Neural cell (in vitro differentiated cells): ENCODE data around the gene CNTNAP1. TPM values are rescaled to one million over a fixed set of nuclear protein-coding genes. Genes with fewer than 3 reads are reported as not detected.

ENCODE experiments used
- H2AFZ ChIP-seq: fragments of 200-600, 300-800 bp; sonication (generic), shearing (Covaris generic); 2 replicates; pipeline ENCODE4 v1.6.0; 2014; ENCODE audit warnings: low read depth, mild to moderate bottlenecking, antibody characterized with exemption, low read length, moderate library complexity
- H3F3A ChIP-seq: fragments of 200-600 bp; shearing (Covaris generic); 2 replicates; pipeline ENCODE4 v1.6.1; 2016; ENCODE audit warnings: mild to moderate bottlenecking, moderate library complexity, mixed read lengths, antibody characterized with exemption, low read length; ENCODE audit not compliant: insufficient read depth, poor library complexity, severe bottlenecking
- H3K27ac ChIP-seq: fragments of 200-600, 300-800 bp; sonication (generic), shearing (Covaris generic); 2 replicates; pipeline ENCODE4 v1.5.1; 2014; ENCODE audit warnings: mild to moderate bottlenecking, low read length, moderate library complexity
- H3K27me3 ChIP-seq: fragments of 300-800, 200-600 bp; sonication (generic), shearing (Covaris generic); 2 replicates; pipeline ENCODE4 v1.6.0; 2014; ENCODE audit warnings: mild to moderate bottlenecking, low read depth, low read length, moderate library complexity; ENCODE audit not compliant: insufficient read depth
- H3K36me3 ChIP-seq: fragments of 300-800, 200-600 bp; sonication (generic), shearing (Covaris generic); 2 replicates; pipeline ENCODE4 v1.5.1; 2014; ENCODE audit warnings: mild to moderate bottlenecking, antibody characterized with exemption, low read length, moderate library complexity; ENCODE audit not compliant: insufficient read depth
- H3K4me2 ChIP-seq: fragments of 300-800, 200-600 bp; sonication (generic), shearing (Covaris generic); 2 replicates; pipeline ENCODE4 v1.6.0; 2014; ENCODE audit warnings: mild to moderate bottlenecking, low read length
- H3K4me3 ChIP-seq: fragments of 300-800, 200-600 bp; sonication (generic), shearing (Covaris generic); 2 replicates; pipeline ENCODE4 v1.5.1; 2014; ENCODE audit warnings: mild to moderate bottlenecking, low read length, moderate library complexity
- H3K79me2 ChIP-seq: fragments of 200-600 bp; shearing (Covaris generic); replicated peaks from 2 replicates; pipeline ENCODE4 v1.6.0; 2014; ENCODE audit warnings: mild to moderate bottlenecking, low read length, moderate library complexity; ENCODE audit not compliant: insufficient read depth
- H3K9ac ChIP-seq: fragments of 300-800, 200-600 bp; sonication (generic), shearing (Covaris generic); 2 replicates; pipeline ENCODE4 v1.6.1; 2016; ENCODE audit warnings: mild to moderate bottlenecking, low read length, mixed read lengths
- H3K9me2 ChIP-seq: fragments of 200-600 bp; shearing (Covaris generic); 2 replicates; pipeline ENCODE4 v1.6.1; 2016; ENCODE audit warnings: mild to moderate bottlenecking, low read length, mixed read lengths; ENCODE audit not compliant: insufficient read depth
- H3K9me3 ChIP-seq: fragments of 200-600, 300-800 bp; sonication (generic), shearing (Covaris generic); 2 replicates; pipeline ENCODE4 v1.6.1; 2016; ENCODE audit warnings: mild to moderate bottlenecking, mixed run types, low read length, moderate library complexity, mixed read lengths
- H4K20me1 ChIP-seq: fragments of 200-600 bp; shearing (Covaris generic); 2 replicates; pipeline ENCODE4 v1.6.1; 2016; ENCODE audit warnings: mild to moderate bottlenecking, mixed run types; ENCODE audit not compliant: insufficient read depth
- CTCF ChIP-seq: fragments of 450-650 bp; IDR thresholded peaks from 2 replicates; pipeline ENCODE4 v1.5.1; 2014; ENCODE audit warnings: antibody characterized with exemption, mild to moderate bottlenecking, moderate library complexity; ENCODE audit not compliant: poor library complexity, severe bottlenecking
- EZH2 ChIP-seq: fragments of 200-600, 300-800 bp; shearing (Covaris generic), sonication (generic); IDR thresholded peaks from 2 replicates; pipeline ENCODE4 v1.6.1; 2014; ENCODE audit warnings: antibody characterized with exemption, low read length, borderline replicate concordance, mild to moderate bottlenecking; ENCODE audit not compliant: insufficient read depth, poor library complexity, severe bottlenecking
- MXI1 ChIP-seq: fragments of 450-650 bp; conservative IDR thresholded peaks from 2 replicates; pipeline ENCODE4 v1.6.1; 2014; ENCODE audit warnings: antibody characterized with exemption, mild to moderate bottlenecking; ENCODE audit not compliant: poor library complexity, severe bottlenecking
- POLR2AphosphoS5 ChIP-seq: IDR thresholded peaks from 2 replicates; pipeline ENCODE4 v1.6.1; 2012
- RAD21 ChIP-seq: fragments of 450-650 bp; conservative IDR thresholded peaks from 2 replicates; pipeline ENCODE4 v1.6.1; 2014; ENCODE audit warnings: antibody characterized with exemption, mild to moderate bottlenecking, moderate library complexity
- REST ChIP-seq: IDR thresholded peaks from 2 replicates; pipeline ENCODE4 v1.6.1; 2012; ENCODE audit warnings: borderline replicate concordance
- SMC3 ChIP-seq: fragments of 450-650 bp; conservative IDR thresholded peaks from 2 replicates; pipeline ENCODE4 v1.6.1; 2014; ENCODE audit warnings: antibody characterized with exemption, mild to moderate bottlenecking, moderate library complexity; ENCODE audit not compliant: poor library complexity
- TAF1 ChIP-seq: IDR thresholded peaks from 2 replicates; pipeline ENCODE4 v1.6.1; 2012; ENCODE audit warnings: low read depth
- polyA plus RNA-seq: library from polyadenylated mRNA; depleted of rRNA; stranded (reverse); fragments of >200 nt; gene quantifications from 2 replicates; pipeline ENCODE4 v1.2.3, GENCODE V29; 2014

Gene CNTNAP1
- polyA plus RNA-seq, 1 donor from 2014 or later, result 21.9 TPM

- TF ChIP-seq RAD21 (no peak), POLR2AphosphoS5 (peak; percentile 8)
- Histone ChIP-seq H3K9ac (peak overlapping the region; percentile 83), H3K4me3 (peak overlapping the region; percentile 78), H3K4me2 (peak overlapping the region; percentile 95), H3K27me3 (no peaks in the 10 kb centered on the region), H3K9me2 (no peaks in the 10 kb centered on the region), H2AFZ (no peak overlapping the region), H3K36me3 (no peaks in the 10 kb centered on the region), H3K79me2 (peaks cover 12% of the 10 kb centered on the region), H4K20me1 (no peaks in the 10 kb centered on the region), H3F3A (no peaks in the 10 kb centered on the region), H3K27ac (peak overlapping the region; percentile 95), H3K9me3 (no peaks in the 10 kb centered on the region)
Measured at GRCh38 chr17:42678951-42679491, 3.3 kb upstream of the CNTNAP1 start.

- Histone ChIP-seq H3K9ac (peak overlapping the region; percentile 83), H3K36me3 (no peaks in the 10 kb centered on the region), H3K9me2 (no peaks in the 10 kb centered on the region), H3K9me3 (no peaks in the 10 kb centered on the region), H3K4me3 (peak overlapping the region; percentile 78), H4K20me1 (no peaks in the 10 kb centered on the region), H3F3A (no peaks in the 10 kb centered on the region), H3K27me3 (no peaks in the 10 kb centered on the region), H2AFZ (no peak overlapping the region), H3K4me2 (no peak overlapping the region), H3K27ac (peak overlapping the region; percentile 95), H3K79me2 (peaks cover 12% of the 10 kb centered on the region)
- TF ChIP-seq MXI1 (peak; percentile 43), CTCF (peak; percentile 83), POLR2AphosphoS5 (peak; percentile 25), REST (no peak), SMC3 (peak; percentile 78), EZH2 (no peak), RAD21 (peak; percentile 64), TAF1 (no peak)
Measured at GRCh38 chr17:42679492-42680330, 2.6 kb upstream of the CNTNAP1 start.
